ENCODE data around the gene FBXW7. TPM values are rescaled to one million over a fixed set of nuclear protein-coding genes. Genes with fewer than 3 reads are reported as not detected.

The FBXW7 gene
- total and polyA plus RNA-seq, 2 donors from 2014 or later = 5.5 to 64.0 TPM

- Histone ChIP-seq H3K27me3 (ENCODE audit: control insufficient read depth, insufficient read depth, low read length) (no peaks in the 10 kb centered on the region), H3K27ac (ENCODE audit: low read depth in 2 of 2, low read length in 2 of 2) (no peak overlapping the region), H3K36me3 (ENCODE audit: control insufficient read depth in 2 of 3, insufficient read depth in 3 of 3, low read length in 3 of 3) (no peaks in the 10 kb centered on the region), H3K4me1 (ENCODE audit: control insufficient read depth in 2 of 3, insufficient read depth in 2 of 3, low read depth in 1 of 3, low read length in 3 of 3) (no peaks in the 10 kb centered on the region), H3K9me3 (ENCODE audit: control insufficient read depth in 2 of 3, insufficient read depth in 1 of 3, low read length in 3 of 3) (peaks cover 0 to 2% (median 0%) of the 10 kb centered on the region in 3 donors), H3K4me3 (ENCODE audit: low read length in 3 of 3) (no peak overlapping the region), H3K9ac (ENCODE audit: low read length in 3 of 3) (no peak overlapping the region)
- intact Hi-C loops (cut with DNase I) = no loop called here
- FAIRE-seq (no peak), DNase-seq (no peak)
- TF ChIP-seq CTCF (IDR thresholded peaks at IDR 0.05; ENCODE audit: borderline replicate concordance, extremely low read depth, insufficient read depth) = no peak
Observed at GRCh38 chr4:152434011-152434410, 101.9 kb downstream of the FBXW7 start.

- DNase-seq = no peak
- H3K27ac ChIP-seq (ENCODE audit: low read depth in 2 of 2, low read length in 2 of 2) = no peak overlapping the region
- H3K4me3 ChIP-seq (ENCODE audit: low read length in 3 of 3) = no peak overlapping the region
- no peak for FAIRE-seq
- H3K36me3 ChIP-seq (ENCODE audit: control insufficient read depth in 2 of 3, insufficient read depth in 3 of 3, low read length in 3 of 3) = no peaks in the 10 kb centered on the region
- no peaks in the 10 kb centered on the region for H3K4me1 ChIP-seq (ENCODE audit: control insufficient read depth in 2 of 3, insufficient read depth in 2 of 3, low read depth in 1 of 3, low read length in 3 of 3)
- no peak overlapping the region for H3K9ac ChIP-seq (ENCODE audit: low read length in 3 of 3)
- no peaks in the 10 kb centered on the region for H3K27me3 ChIP-seq (ENCODE audit: control insufficient read depth, insufficient read depth, low read length)
- peaks cover 0 to 2% (median 0%) of the 10 kb centered on the region in 3 donors for H3K9me3 ChIP-seq (ENCODE audit: control insufficient read depth in 2 of 3, insufficient read depth in 1 of 3, low read length in 3 of 3)
- intact Hi-C loops (cut with DNase I) = no loop called here
- no peak for TF ChIP-seq CTCF (IDR thresholded peaks at IDR 0.05; ENCODE audit: borderline replicate concordance, extremely low read depth, insufficient read depth)
Observed at GRCh38 chr4:152431784-152432183, 104.1 kb downstream of the FBXW7 start.

GRCh38 chr4:152431291-152431690 is 104.6 kb downstream of the FBXW7 start:
- Histone ChIP-seq H3K9me3 (ENCODE audit: control insufficient read depth in 2 of 3, insufficient read depth in 1 of 3, low read length in 3 of 3) (no peaks in the 10 kb centered on the region), H3K27ac (ENCODE audit: low read depth in 2 of 2, low read length in 2 of 2) (no peak overlapping the region), H3K36me3 (ENCODE audit: control insufficient read depth in 2 of 3, insufficient read depth in 3 of 3, low read length in 3 of 3) (no peaks in the 10 kb centered on the region), H3K4me1 (ENCODE audit: control insufficient read depth in 2 of 3, insufficient read depth in 2 of 3, low read depth in 1 of 3, low read length in 3 of 3) (no peaks in the 10 kb centered on the region), H3K9ac (ENCODE audit: low read length in 3 of 3) (no peak overlapping the region), H3K27me3 (ENCODE audit: control insufficient read depth, insufficient read depth, low read length) (no peaks in the 10 kb centered on the region), H3K4me3 (ENCODE audit: low read length in 3 of 3) (no peak overlapping the region)
- intact Hi-C loops (cut with DNase I) = no loop called here
- FAIRE-seq (no peak), DNase-seq (no peak)
- no peak for TF ChIP-seq CTCF (IDR thresholded peaks at IDR 0.05; ENCODE audit: borderline replicate concordance, extremely low read depth, insufficient read depth)

- no peak overlapping the region for H3K27ac ChIP-seq (ENCODE audit: low read depth in 2 of 2, low read length in 2 of 2)
- intact Hi-C loops (cut with DNase I) = no loop called here
Observed at GRCh38 chr4:152430507-152430906, 105.4 kb downstream of the FBXW7 start.

More at GRCh38 chr4:152430507-152430906, 105.4 kb downstream of the FBXW7 start:
- H3K4me1 ChIP-seq (ENCODE audit: control insufficient read depth in 2 of 3, insufficient read depth in 2 of 3, low read depth in 1 of 3, low read length in 3 of 3) = no peaks in the 10 kb centered on the region
- H3K4me3 ChIP-seq (ENCODE audit: low read length in 3 of 3) = no peak overlapping the region
- no peak overlapping the region for H3K9ac ChIP-seq (ENCODE audit: low read length in 3 of 3)
- no peaks in the 10 kb centered on the region for H3K9me3 ChIP-seq (ENCODE audit: control insufficient read depth in 2 of 3, insufficient read depth in 1 of 3, low read length in 3 of 3)
- no peaks in the 10 kb centered on the region for H3K36me3 ChIP-seq (ENCODE audit: control insufficient read depth in 2 of 3, insufficient read depth in 3 of 3, low read length in 3 of 3)
- DNase-seq (no peak), FAIRE-seq (no peak)
- no peak for TF ChIP-seq CTCF (IDR thresholded peaks at IDR 0.05; ENCODE audit: borderline replicate concordance, extremely low read depth, insufficient read depth)
- no peaks in the 10 kb centered on the region for H3K27me3 ChIP-seq (ENCODE audit: control insufficient read depth, insufficient read depth, low read length)
